Measurements from ENCODE around the gene C2orf78.
"Not testable (repeated sequence)": the region's sequence is repeated elsewhere in the genome, so short reads cannot be mapped to it uniquely, and the experiment has no call there.

The C2orf78 gene

DNA sequence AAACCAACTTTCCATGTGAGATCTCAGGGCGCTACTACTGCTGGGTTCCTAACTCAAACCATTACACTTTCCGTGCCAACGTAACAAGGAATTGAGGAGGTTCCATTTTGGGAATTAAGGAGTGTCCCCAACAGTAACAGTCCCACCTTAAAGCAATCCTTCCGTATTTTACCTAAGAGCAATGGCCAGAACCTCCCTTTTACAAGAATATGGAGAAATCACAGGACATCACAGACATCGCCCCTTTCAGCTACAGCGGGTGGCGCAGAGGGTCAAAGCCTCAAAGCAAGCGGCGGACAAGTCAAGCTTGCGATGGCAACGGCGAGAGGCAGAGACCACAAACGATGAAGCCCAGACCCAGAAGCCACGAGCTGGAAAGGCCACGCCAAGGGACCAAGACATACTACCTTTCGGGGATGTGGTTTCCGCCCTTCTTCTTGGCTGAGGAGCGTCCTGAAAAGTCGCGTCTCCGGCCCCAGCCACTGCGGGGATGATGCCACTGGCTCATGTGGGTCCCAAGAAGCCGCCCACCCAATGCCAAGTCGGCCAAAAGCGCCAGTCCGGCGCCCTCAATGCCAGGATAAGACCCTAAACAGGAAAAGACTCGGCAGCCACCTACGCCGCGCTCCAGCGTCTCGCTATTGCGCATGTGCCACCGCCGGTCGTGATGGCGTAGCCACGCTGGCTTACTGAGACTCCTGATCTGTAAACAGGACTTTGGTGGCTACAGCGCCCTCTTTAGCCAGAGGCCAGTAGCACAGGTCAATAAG lies 4.3 kb upstream of the C2orf78 start, which contains the start of gene DUSP11:
TSS of gene DUSP11 (minus strand) at position 637 of the 770 bp plus-strand sequence. CDS start at position 508, 129 bp downstream.
- peak; percentile 97 for DNase-seq (ENCODE audit: low read depth, low spot score)

DNA sequence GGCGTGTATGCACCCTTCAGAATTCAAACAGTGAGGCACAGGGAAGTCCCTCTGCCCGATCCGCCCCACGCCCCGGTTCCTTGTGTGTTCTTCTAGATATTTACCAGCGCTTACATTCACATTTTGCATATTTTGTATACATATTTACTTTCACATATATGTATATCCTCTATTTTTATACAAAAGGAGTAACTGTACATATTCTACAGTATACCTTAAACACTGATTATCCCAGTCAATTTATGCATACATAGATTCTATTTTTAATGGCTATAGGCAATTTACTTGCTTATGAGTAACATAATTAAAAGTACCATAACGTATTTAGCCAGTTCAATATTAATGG lies 3.8 kb upstream of the C2orf78 start:
- no peak for DNase-seq (ENCODE audit: low read depth, low spot score)

DNA sequence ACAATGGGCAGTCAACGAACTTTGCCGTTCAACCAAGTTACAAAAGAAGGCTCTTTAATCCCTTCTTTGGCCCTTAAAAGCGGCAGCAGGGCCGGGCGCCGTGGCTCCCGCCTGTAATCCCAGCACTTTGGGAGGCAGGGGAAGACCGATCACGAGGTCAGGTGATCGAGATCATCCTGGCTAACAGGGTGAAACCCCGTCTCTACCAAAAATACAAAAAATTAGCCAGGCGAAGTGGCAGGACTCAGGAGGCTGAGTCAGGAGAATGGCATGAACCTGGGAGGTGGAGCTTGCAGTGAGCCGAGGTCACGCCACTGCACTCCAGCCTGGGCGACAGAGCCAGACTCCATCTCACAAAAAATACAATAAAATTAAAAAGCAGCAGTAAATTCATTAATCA lies 581 bp upstream of the C2orf78 start:
- DNase-seq (ENCODE audit: low read depth, low spot score), result not testable (repeated sequence)

DNA sequence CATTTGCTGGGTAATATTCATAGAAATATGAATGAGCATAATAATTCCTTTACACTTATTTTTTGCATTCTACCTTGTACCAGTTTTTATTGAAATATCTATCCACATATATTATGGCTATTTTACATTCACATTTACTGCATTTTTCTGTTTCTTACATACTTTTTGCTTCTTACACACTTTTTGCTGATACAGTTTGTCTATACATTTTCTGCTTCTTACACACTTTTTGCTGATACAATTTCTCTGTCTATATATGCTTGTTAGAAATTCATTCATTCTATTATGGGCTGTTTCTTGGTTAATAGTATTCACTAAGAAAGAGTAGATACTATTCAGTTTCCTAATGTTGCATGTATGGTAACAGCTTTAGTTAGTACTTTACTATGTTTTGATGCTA lies 27.9 kb downstream of the C2orf78 start:
- no peak for DNase-seq (ENCODE audit: low read depth, low spot score)

DNA sequence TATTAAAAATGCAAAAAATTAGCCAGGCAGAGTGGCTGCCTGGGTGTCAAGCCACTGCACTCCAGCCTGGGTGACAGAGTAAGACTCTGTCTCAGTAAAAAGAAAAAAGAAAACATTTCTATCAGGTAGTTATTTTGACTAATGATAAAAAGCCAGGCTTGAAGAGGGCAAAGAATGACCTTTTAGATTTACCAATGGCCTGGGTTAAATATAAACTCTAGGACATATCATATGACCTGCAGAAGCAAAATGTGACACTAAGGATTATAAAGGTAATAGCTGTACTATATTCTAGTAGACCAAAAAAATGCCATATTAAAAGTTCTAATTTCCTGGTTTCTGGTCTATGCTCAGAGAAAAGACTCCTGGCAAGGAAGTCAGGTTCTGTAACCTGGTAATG lies 28.7 kb downstream of the C2orf78 start:
- no peak for DNase-seq (ENCODE audit: low read depth, low spot score)

DNA sequence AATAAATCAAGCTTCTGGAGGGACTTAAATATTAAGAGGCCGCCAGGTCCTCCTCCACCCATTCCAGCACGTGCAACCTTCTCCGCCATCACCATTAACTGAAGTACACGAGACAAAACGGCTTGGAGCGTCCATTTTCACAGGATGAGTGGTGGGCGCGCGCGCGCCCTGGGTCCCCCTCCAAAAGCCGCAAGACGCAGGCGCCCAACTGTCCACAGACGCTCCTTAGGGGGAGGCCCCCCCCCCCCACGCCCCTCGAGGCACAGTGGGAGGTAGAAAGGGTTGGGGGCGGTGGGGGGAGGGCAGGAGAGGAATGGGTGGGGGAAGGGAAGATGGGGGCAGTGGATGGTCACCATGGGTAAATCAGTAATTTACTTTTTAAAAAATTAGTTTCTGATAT lies 34.3 kb downstream of the C2orf78 start:
- DNase-seq (ENCODE audit: low read depth, low spot score), result no peak

DNA sequence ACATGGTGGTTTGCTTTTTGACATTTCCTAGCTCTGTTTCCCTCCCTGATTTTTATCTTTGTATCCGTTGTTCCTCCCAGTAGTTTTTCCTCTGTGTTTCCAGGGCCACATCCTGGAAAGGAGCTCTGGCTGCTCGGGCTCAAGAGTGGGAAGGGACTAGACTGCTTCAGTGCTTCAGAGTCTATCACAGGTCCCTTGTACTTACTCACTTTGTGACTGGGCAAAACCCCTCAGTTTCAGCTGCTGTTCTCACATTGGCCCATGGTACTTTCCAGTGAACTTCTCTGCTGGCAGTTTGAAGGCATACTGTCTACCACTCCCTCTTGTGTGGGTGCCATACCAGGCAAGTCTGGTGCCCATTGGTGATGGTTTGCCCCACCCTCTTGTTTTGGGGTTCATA lies 37.2 kb downstream of the C2orf78 start:
- no peak for DNase-seq (ENCODE audit: low read depth, low spot score)

DNA sequence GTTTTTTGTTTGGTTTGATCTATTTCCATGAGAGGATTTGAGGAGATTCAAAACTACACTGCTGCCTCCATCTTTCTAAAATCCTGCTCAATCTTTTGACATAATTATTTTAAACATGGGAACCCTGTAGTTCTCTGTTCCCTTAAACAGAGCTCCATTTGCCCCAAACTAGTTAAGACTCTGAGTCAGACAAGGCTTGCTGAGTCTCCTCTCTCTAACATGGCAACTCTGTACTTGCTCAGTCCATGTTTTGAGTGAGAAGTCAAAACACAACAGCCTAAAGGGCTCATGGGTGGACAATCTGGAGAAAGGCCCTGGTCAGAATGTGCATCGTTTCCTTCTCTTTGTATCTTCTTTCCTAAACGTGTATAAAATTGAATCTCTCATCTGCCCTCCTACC lies 37.7 kb downstream of the C2orf78 start:
- no peak for DNase-seq (ENCODE audit: low read depth, low spot score)

DNA sequence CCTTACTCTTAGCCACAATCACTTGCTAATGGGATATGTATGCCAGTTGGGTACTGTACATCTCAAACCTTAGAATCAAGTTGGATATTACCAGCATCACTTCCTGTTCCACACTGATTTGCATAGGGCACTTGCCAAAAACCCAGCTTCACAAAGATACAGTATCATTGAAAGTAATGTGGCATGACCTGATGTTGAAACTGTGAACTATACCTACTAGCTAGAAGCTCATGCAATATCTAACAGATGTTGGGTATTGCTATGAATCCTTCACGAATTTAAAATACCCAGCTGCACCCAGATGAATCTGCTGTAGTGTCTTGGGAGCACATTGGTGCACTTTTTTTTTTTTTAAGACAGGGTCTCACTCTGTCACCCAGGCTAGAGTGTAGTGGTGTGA lies 38.3 kb downstream of the C2orf78 start:
- no peak for DNase-seq (ENCODE audit: low read depth, low spot score)

DNA sequence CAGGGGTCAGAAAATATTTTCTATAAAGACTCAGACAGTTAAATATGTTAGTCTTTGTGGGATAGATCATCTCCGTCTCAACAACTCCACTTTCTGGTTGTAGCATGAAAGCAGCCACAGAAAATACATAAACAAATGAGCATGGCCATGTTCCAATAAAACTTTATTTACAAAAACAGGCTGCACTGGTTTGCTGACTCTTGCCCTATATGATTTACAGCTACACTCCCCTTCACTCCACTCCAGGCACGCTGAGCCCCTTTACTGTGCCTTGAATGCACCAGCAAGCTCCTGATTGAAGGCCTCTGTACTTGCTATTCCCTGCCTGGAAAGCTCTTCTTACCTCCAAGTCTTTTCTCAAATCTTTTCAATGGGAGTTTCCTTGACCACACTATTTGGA lies 39.0 kb downstream of the C2orf78 start:
- DNase-seq (ENCODE audit: low read depth, low spot score), result no peak

DNA sequence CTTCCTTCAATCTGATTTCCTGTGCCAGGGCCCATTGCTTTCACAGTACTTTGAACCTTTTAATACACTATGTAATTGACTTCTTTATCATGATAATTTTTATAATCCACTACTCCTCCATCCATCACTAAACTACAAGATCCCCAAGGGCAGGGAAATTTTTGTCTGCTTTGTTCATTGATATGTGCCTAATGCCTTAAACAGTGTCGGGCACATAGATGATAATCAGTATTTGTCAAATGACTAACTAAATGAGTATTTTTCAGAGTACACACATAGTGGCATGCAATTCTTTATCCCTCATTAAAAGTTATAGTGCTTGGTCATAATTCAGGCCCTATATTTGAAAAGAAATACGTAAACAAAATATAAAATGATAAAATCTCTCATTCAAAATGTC lies 39.4 kb downstream of the C2orf78 start:
- DNase-seq (ENCODE audit: low read depth, low spot score), result no peak

DNA sequence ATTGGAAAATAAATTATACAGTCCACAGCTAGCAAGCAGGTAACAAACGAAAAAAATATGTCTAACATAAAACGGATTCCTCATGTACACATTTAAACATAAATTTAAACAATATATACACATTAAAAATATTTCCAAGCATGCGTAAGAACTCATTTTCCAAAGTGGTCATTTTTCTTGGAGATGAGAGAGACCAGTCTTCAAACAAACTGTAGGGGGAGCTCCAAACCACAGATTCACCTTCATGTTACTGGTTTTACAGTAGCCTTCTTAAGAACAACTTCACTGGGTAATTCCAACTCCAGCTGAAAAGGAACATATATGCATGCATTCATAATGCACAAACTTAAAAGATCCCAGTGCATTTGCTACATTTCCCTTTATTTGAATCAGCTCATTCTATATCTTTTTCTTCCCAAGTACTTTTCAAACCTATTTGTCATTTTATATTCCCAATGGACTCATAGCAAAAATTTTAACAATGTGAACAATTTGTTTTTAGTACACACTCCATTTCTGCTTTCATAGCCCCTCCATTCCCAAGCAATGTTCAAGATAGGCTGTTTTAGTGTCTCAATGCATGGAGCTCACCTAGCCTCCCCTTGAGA lies 40.0 kb downstream of the C2orf78 start:
- no peak for DNase-seq (ENCODE audit: low read depth, low spot score)

DNA sequence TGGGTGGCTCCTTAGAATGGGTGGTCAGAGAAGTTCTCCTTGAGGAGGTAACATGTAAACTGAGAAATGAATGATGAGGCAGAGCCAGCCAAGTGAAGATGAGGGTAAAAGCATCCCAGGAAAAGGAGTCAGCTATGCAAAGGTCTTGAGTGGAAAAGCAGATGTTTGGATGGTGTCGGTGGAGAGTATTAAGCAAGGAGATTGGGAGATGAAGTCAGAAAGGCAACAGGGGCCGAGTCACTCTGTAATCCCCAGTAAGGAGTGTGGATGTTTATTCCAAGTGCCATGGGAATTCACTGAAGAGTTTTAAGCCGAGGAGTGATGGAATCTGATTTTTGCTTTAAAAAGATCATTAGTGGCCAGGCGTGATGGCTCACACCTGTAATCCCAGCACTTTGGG lies 41.4 kb downstream of the C2orf78 start:
- no peak for DNase-seq (ENCODE audit: low read depth, low spot score)

DNA sequence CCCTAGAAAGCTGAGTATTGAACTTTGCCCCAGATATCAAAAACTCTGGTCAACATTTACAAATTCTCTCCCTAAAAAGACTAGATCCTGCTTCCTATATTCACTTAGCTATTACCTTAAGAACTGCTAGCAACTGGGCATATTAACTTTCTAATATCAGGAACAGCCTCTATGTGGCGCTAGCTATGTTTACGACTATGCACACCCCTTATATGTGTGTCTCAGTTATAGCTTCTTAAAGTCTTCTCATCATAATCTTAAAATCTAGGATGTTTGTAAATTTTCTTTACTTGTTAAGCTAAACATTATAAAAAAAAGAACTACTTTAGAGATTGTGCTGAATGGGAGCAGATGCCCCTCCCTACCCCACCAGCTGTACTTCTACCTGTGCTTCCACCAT lies 43.0 kb downstream of the C2orf78 start:
- DNase-seq (ENCODE audit: low read depth, low spot score), result no peak

DNA sequence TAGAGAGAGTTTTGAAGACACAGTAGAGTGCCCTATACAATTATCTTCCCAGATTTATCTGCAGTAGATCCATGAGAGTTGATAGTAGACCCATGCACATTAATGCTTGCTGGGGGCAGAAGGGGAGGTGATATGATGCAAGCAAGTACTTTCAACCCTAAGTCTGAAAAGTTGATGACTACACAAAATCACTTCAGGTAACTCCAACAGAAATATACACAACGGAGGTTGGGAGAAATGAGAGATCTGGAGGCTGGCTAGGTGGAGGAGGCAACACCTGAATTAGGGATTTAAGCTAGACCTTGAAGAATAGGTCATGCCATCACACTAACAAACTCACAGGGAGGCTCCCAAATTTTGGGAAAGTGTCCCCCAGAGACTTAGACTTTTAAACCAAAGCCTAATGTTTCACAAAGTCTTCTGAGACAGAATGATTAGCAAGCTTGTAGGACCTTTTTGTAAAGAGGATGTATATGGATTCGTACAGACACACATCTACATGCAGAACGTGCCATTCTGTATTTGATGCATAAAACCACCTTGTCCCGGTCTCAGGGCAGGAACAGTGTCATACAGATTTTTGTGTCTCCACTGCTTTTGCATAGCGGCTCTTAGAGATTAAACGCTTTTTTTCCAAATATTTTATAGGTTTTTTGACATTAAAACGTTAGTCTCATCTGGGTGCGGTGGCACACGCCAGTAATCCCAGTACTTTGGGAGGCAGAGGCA lies 43.8 kb downstream of the C2orf78 start:
- no peak for DNase-seq (ENCODE audit: low read depth, low spot score)

DNA sequence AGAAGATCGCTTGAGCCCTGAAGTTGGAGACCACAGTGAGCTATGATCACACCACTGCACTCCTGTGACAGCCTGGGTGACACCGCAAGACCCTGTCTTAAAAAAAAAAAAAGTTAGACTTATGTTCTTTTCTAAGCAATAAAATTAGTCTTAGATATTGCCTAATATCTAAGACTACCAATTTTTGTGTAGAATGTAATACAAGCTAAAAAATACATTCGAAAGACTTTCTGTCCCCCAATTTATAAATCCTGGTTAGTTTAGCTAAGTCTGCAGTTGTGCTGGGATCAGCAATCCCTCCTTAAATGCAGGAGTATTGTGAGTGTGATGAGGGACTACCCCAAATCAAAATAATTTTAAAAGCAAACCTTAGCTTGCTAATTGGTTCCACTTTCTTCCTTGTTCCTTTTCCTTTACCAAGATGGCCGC lies 44.4 kb downstream of the C2orf78 start:
- no peak for DNase-seq (ENCODE audit: low read depth, low spot score)

DNA sequence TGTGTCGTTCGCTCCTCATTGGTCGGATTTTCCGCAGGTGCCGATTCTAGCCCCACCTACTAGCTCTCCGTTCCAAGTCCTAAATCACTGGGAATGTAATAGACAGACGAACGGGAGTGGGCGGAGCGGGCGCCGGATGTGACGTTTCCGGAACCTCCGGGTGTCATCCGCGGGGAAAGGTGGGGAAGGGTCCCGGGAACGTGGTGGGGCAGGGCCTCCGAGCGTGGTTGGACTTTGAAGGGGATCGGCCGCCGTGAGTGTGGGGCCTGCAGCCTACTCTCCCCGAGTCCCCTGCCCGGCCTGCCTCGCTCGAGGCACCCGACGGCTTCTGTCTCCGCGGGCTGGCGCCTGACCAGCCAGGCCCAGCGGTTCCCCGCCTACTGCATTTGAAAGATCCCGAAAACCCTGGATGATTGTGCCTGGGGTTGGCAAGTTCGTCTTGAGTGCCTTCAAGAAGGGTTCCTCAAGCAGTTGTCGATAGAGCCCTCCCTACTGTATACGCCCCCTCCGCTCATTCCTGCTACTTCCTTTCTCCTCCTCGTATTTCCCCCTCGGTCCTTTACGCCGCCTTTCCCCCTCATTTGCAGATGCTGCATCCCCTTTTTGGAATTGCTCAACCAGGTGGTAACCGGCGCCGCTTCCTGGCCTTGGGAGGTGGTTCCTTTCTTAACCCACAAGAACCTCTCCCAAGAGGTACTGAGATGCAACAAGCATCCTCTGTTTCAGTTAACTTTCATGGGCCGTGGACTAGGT lies 45.0 kb downstream of the C2orf78 start, which contains the start of gene STAMBP:
TSS of gene STAMBP (plus strand) at position 144 of the 753 bp plus-strand sequence. CDS start 1,896 bp downstream, outside the sequence.
- peak; percentile 63 for DNase-seq (ENCODE audit: low read depth, low spot score)

DNA sequence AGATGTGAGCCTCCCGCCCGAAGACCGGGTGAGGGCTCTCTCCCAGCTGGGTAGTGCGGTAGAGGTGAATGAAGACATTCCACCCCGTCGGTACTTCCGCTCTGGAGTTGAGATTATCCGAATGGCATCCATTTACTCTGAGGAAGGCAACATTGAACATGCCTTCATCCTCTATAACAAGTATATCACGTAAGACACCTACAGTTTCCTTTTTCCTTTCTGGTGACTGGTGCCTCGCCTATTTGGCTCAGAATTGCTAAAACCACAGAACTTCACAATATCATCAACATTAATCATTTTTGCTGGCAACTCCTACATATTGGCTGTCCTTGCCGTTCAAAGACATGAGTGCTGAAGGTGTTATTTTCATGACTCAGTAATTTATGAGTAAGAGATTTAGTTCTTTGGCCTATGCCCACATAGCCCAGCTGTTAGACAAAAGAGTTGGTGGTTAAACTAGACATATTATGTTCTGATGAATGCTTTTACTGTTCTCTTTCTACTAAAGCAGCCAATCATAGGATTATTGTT lies 47.0 kb downstream of the C2orf78 start:
- no peak for DNase-seq (ENCODE audit: low read depth, low spot score)

DNA sequence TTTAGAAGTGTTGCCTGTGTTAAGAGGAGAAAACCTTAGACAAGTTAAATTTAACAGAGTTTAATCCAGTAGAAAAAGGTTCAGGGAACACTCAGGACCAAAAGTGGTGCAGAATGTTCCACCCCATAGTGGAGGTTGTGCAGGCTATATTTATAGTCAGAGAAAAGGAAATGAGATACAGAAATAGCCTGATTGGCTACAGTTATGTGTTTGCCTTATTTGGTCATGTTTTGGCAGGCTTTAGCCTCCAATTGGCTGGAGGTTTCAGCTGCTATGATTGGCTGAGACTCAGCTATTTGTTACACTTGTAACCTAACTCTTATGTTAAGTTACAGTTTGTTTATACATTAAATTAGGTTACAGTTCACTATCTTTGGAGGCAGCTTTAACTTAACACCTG lies 48.9 kb downstream of the C2orf78 start:
- DNase-seq (ENCODE audit: low read depth, low spot score), result no peak

DNA sequence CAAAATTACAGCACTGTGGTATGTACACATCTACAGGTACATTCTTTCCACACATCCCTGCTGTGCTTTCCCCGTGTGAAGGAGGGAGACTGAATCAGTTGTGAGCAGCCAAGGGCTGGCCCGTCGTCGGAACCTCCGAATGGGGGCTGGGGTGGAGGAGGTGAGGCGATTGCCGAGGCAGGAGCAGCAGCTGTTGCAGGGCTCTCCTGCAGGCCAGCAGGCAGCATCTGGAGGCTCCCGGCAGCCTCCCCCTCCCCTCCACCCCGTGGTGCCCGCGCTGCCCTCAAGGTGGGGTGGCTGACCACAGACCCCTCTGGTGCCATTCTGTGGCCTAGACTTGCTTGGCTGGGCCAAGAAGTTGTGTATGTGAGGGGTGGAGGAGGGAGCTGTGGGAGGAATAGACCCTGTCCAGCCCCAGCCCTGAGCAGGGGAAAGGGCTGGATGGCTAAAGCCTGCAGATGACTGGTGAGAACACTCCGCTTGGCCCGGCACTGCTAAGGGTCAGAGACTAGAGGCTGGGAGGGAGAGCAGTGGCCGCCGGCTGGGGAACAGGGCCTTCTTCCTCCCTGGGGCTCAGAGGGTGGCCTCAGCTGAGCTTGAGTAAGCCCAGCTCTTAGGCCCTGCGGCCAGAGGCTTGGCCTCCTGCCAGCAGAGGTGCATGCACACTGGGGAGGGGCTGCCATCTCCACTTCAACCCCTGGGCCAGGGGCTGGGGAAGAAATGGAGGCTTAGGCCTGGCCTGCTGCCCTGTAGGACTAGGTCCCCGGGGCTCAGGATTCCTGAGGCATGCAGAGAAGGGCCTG lies 52.4 kb downstream of the C2orf78 start:
- no peak for DNase-seq (ENCODE audit: low read depth, low spot score)
